C4-2B (cell line): Measurements from ENCODE around the gene XPO4.

Source experiments
- H3K27ac ChIP-seq: fragments of 450-650 bp; 2 replicates; pipeline ENCODE4 v1.5.1; 2017
- ZFX ChIP-seq: fragments of 450-650 bp; IDR thresholded peaks from 2 replicates; pipeline ENCODE4 v1.6.1; 2017
- TF ChIP-seq, protein P1 (sequence below): fragments of 450-650 bp; conservative IDR thresholded peaks from 2 replicates; pipeline ENCODE4 v1.5.1; 2017; ENCODE audit warnings: mild to moderate bottlenecking

Gene XPO4

GRCh38 chr13:20729633-20730585 lies 172.6 kb downstream of the XPO4 start:
- H3K27ac ChIP-seq: no peak overlapping the region; the same call in 1 of the 2 replicates
- TF ChIP-seq ZFX: no peak
- TF ChIP-seq, protein P1, sequence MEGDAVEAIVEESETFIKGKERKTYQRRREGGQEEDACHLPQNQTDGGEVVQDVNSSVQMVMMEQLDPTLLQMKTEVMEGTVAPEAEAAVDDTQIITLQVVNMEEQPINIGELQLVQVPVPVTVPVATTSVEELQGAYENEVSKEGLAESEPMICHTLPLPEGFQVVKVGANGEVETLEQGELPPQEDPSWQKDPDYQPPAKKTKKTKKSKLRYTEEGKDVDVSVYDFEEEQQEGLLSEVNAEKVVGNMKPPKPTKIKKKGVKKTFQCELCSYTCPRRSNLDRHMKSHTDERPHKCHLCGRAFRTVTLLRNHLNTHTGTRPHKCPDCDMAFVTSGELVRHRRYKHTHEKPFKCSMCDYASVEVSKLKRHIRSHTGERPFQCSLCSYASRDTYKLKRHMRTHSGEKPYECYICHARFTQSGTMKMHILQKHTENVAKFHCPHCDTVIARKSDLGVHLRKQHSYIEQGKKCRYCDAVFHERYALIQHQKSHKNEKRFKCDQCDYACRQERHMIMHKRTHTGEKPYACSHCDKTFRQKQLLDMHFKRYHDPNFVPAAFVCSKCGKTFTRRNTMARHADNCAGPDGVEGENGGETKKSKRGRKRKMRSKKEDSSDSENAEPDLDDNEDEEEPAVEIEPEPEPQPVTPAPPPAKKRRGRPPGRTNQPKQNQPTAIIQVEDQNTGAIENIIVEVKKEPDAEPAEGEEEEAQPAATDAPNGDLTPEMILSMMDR: no peak

DNA sequence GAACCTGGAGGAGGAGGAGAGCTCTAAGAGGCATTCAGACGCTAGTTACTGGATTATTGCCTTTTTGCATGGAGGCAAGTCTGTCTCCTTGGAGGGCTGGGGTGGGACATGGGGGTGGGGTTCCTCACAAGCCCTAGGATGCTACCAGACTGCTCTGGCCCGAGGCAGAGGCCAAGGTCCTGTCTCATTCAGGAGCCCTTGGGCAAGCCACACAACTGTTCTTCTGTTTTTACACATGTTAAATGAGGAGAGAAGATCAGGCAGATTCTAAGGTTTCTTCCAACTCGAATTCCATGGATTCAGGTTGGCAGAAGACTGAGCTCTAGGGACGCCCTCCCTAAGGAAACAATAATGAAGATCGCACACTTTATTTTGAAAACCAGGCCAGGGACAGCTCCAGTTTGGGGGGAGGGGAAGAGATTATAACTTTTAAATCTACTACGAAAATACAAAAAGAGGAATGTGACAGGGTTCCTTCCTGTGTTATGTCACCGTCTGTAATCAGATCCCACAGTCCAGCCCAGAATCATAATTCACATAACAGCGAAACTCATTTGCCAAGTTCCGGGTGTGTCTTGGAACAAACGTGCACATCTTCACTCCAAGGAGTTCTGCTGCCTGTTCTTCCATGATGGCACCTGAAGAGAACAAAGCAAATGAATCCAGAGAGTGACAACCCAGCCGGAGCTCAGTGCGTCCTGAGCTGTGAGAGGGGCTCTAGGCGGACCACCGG lies 173.8 kb downstream of the XPO4 start:
- no peak for TF ChIP-seq ZFX
- TF ChIP-seq, protein P1: no peak
- H3K27ac ChIP-seq: peak overlapping the region; percentile 13

DNA sequence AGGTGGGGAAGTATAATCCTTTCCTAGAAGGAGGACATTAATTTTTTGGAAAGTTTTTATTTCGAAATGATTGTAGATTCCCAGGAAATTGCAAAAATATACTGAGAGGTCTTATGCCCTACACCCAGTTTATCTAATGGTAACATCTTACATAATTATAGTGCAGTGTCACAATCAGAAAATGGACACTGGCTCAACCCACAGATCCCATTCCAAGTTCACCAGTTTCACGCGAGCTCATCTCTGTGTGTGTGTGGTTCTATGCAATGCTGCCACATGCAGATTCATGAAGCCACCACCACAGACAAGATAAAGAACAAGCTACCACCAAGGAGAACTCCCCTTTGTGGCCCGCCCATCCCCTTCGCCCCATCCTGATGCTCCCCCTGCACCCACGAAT lies 174.7 kb downstream of the XPO4 start:
- no peak overlapping the region for H3K27ac ChIP-seq
- TF ChIP-seq, protein P1: no peak
- TF ChIP-seq ZFX: no peak
